ENCODE results near the gene CCDC88C. TPM values are rescaled to one million over a fixed set of nuclear protein-coding genes. Genes with fewer than 3 reads are reported as not detected.

CCDC88C gene
- total and polyA plus RNA-seq, 2 donors (not counting 3 experiments of a cell fraction or from before 2014, with no cell fraction given) = 11.4 to 52.1 TPM

GRCh38 chr14:91387169-91387835, 30.3 kb downstream of the CCDC88C start:
- Histone ChIP-seq H3K9ac (replicated peaks; ENCODE audit: extremely low read depth, insufficient read depth, low read length) (no peak overlapping the region), H3K27ac (ENCODE audit: insufficient read depth, low read depth, low read length) (no peak overlapping the region), H3K4me3 (replicated peaks in 1 of 3; ENCODE audit: insufficient read depth in 1 of 3, low read depth in 1 of 3, low read length in 3 of 3) (no peak overlapping the region), H2AFZ (ENCODE audit: low read depth, low read length) (no peak overlapping the region), H3K36me3 (ENCODE audit: control insufficient read depth in 2 of 2, extremely low read depth in 1 of 2, insufficient read depth in 2 of 2, low read length in 2 of 2) (no peaks in the 10 kb centered on the region), H3K79me2 (ENCODE audit: control insufficient read depth, insufficient read depth, low read length) (peaks cover 3% of the 10 kb centered on the region), H3K9me3 (replicated peaks; ENCODE audit: control insufficient read depth, insufficient read depth, low read length) (no peaks in the 10 kb centered on the region), H3K9me1 (replicated peaks; ENCODE audit: control insufficient read depth, extremely low read depth, insufficient read depth, low read length) (no peaks in the 10 kb centered on the region), H4K20me1 (replicated peaks; ENCODE audit: control insufficient read depth, extremely low read depth, insufficient read depth, low read length) (no peaks in the 10 kb centered on the region), H3K4me2 (ENCODE audit: insufficient read depth, low read length) (no peak overlapping the region), H3K27me3 (ENCODE audit: control insufficient read depth in 2 of 2, insufficient read depth in 2 of 2, low read length in 2 of 2) (no peaks in the 10 kb centered on the region), H3K4me1 (ENCODE audit: control insufficient read depth, extremely low read depth, insufficient read depth, low read length) (no peaks in the 10 kb centered on the region)
- intact Hi-C loops (cut with micrococcal nuclease) = no loop called here
- TF ChIP-seq POLR2A (IDR thresholded peaks at IDR 0.05; ENCODE audit: low read depth, low read length) = no peak
- no peak for TF ChIP-seq EZH2 (IDR thresholded peaks at IDR 0.05; ENCODE audit: borderline replicate concordance, low read depth, low read length, severe bottlenecking)
- TF ChIP-seq, protein P1, sequence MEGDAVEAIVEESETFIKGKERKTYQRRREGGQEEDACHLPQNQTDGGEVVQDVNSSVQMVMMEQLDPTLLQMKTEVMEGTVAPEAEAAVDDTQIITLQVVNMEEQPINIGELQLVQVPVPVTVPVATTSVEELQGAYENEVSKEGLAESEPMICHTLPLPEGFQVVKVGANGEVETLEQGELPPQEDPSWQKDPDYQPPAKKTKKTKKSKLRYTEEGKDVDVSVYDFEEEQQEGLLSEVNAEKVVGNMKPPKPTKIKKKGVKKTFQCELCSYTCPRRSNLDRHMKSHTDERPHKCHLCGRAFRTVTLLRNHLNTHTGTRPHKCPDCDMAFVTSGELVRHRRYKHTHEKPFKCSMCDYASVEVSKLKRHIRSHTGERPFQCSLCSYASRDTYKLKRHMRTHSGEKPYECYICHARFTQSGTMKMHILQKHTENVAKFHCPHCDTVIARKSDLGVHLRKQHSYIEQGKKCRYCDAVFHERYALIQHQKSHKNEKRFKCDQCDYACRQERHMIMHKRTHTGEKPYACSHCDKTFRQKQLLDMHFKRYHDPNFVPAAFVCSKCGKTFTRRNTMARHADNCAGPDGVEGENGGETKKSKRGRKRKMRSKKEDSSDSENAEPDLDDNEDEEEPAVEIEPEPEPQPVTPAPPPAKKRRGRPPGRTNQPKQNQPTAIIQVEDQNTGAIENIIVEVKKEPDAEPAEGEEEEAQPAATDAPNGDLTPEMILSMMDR (IDR thresholded peaks at IDR 0.05; ENCODE audit: extremely low read depth in 1 of 2, insufficient read depth in 1 of 2, low read depth in 1 of 2, low read length in 2 of 2) = no peak
- TF ChIP-seq MAX (IDR thresholded peaks at IDR 0.05; ENCODE audit: insufficient read depth, insufficient read length) = no peak
- no peak for TF ChIP-seq POLR2AphosphoS5 (IDR thresholded peaks at IDR 0.05; ENCODE audit: insufficient read depth, low read depth, low read length)
- no peak for TF ChIP-seq MYC (IDR thresholded peaks at IDR 0.05; ENCODE audit: low read depth, low read length)
- no peak for TF ChIP-seq FOS (IDR thresholded peaks at IDR 0.05; ENCODE audit: borderline replicate concordance, insufficient read depth, low read length)
- no peak for TF ChIP-seq GATA2 (IDR thresholded peaks at IDR 0.05; ENCODE audit: insufficient read depth, insufficient read length, low read depth, low read length)
- no peak for TF ChIP-seq JUN (IDR thresholded peaks at IDR 0.05; ENCODE audit: borderline replicate concordance, insufficient read depth, insufficient read length, low read depth)
- ChIA-PET CTCF (interaction anchor here (0.8 to 2.7 kb wide), 3 partner anchors 9 to 210 kb away, joined by 3 to 8 read pairs (median 4); no protein-coding TSS in a partner anchor), POLR2A (no interaction called here)
- dilution Hi-C loops (cut with MboI; ENCODE audit: extremely low pct_ligation_motif_present, low sequenced_read_pairs) = no loop called here
- no peak for FAIRE-seq
- DNase-seq (ENCODE audit: low read depth, low spot score) = no peak
- no TSS peak for BruUV-seq (replicated peaks)

All from endothelial cell of umbilical vein (primary cell).